ENCODE results near the gene TRDMT1. TPM values are rescaled to one million over a fixed set of nuclear protein-coding genes. Genes with fewer than 3 reads are reported as not detected.

The TRDMT1 gene
- total RNA-seq, 1 experiment from 2014 or later = 4.2 TPM

GRCh38 chr10:17125206-17125893 lies 76.1 kb downstream of the TRDMT1 start:
- POLR2A ChIA-PET (ENCODE audit: unreplicated experiment) = no interaction called here
- no TSS peak for BruUV-seq (replicated peaks)
- H3F3A ChIP-seq (ENCODE audit: insufficient read depth, low read depth) = peaks cover 5% of the 10 kb centered on the region; the same call in 1 of the 2 replicates

GRCh38 chr10:17123961-17124360 lies 77.5 kb downstream of the TRDMT1 start:
- Histone ChIP-seq H3K9me2 (ENCODE audit: insufficient read depth) (no peaks in the 10 kb centered on the region), H3K27me3 (ENCODE audit: insufficient read depth, low read depth) (no peaks in the 10 kb centered on the region), H3K79me2 (ENCODE audit: low read depth) (no peaks in the 10 kb centered on the region), H4K20me1 (ENCODE audit: insufficient read depth) (no peaks in the 10 kb centered on the region), H3K4me3 (no peak overlapping the region), H3K9me3 (ENCODE audit: insufficient read depth, low read depth) (no peaks in the 10 kb centered on the region), H3K27ac (no peak overlapping the region), H3K4me1 (replicated peaks; ENCODE audit: insufficient read depth) (peaks cover 14% of the 10 kb centered on the region), H3K36me3 (ENCODE audit: low read depth) (no peaks in the 10 kb centered on the region), H3F3A (ENCODE audit: insufficient read depth, low read depth) (peaks cover 5% of the 10 kb centered on the region; the same call in 1 of the 2 replicates), H3K4me2 (peak overlapping the region; percentile 51), H2AFZ (no peak overlapping the region)
- BruUV-seq (replicated peaks) = no TSS peak
- ChIA-PET POLR2A (ENCODE audit: unreplicated experiment) (no interaction called here), CTCF (no interaction called here)
- TF ChIP-seq CTCF (conservative IDR thresholded peaks at IDR 0.05) = no peak
- no peak for TF ChIP-seq EZH2 (IDR thresholded peaks at IDR 0.05; ENCODE audit: low read depth)
- DNase-seq = peak; percentile 37 to 53
- intact Hi-C loops (cut with micrococcal nuclease; ENCODE audit: unreplicated experiment) = loop anchor here (5.0 kb wide), 1 partner anchor 108 kb away; no protein-coding TSS in a partner anchor

More at GRCh38 chr10:17125206-17125893, 76.1 kb downstream of the TRDMT1 start:
- Histone ChIP-seq H3K27me3 (ENCODE audit: insufficient read depth, low read depth) (no peaks in the 10 kb centered on the region), H3K27ac (no peak overlapping the region), H3K9me3 (ENCODE audit: insufficient read depth, low read depth) (no peaks in the 10 kb centered on the region), H3K9me2 (ENCODE audit: insufficient read depth) (no peaks in the 10 kb centered on the region), H3K4me1 (replicated peaks; ENCODE audit: insufficient read depth) (peaks cover 14% of the 10 kb centered on the region), H3K4me2 (no peak overlapping the region), H3K4me3 (no peak overlapping the region), H3K36me3 (ENCODE audit: low read depth) (no peaks in the 10 kb centered on the region), H2AFZ (no peak overlapping the region), H3K79me2 (ENCODE audit: low read depth) (no peaks in the 10 kb centered on the region), H4K20me1 (ENCODE audit: insufficient read depth) (no peaks in the 10 kb centered on the region)
- CTCF ChIA-PET = no interaction called here
- no peak for DNase-seq
- intact Hi-C loops (cut with micrococcal nuclease; ENCODE audit: unreplicated experiment) = no loop called here
- TF ChIP-seq CTCF (conservative IDR thresholded peaks at IDR 0.05) = no peak
- TF ChIP-seq EZH2 (IDR thresholded peaks at IDR 0.05; ENCODE audit: low read depth) = no peak

- BruUV-seq (replicated peaks) = no TSS peak
- H3K9me3 ChIP-seq (ENCODE audit: insufficient read depth, low read depth) = no peaks in the 10 kb centered on the region
- DNase-seq = peak in 1 of 2 experiments; percentile 17
- H3K4me1 ChIP-seq (replicated peaks; ENCODE audit: insufficient read depth) = peaks cover 14% of the 10 kb centered on the region
- H3F3A ChIP-seq (ENCODE audit: insufficient read depth, low read depth) = peaks cover 5% of the 10 kb centered on the region; the same call in 1 of the 2 replicates
- ChIA-PET POLR2A (ENCODE audit: unreplicated experiment) (no interaction called here), CTCF (no interaction called here)
- H3K27me3 ChIP-seq (ENCODE audit: insufficient read depth, low read depth) = no peaks in the 10 kb centered on the region
- no peak overlapping the region for H2AFZ ChIP-seq
- peak overlapping the region; percentile 51 for H3K4me2 ChIP-seq
- no peaks in the 10 kb centered on the region for H3K36me3 ChIP-seq (ENCODE audit: low read depth)
- intact Hi-C loops (cut with micrococcal nuclease; ENCODE audit: unreplicated experiment) = loop anchor here (5.0 kb wide), 1 partner anchor 109 kb away; no protein-coding TSS in a partner anchor
- no peaks in the 10 kb centered on the region for H3K79me2 ChIP-seq (ENCODE audit: low read depth)
- no peaks in the 10 kb centered on the region for H3K9me2 ChIP-seq (ENCODE audit: insufficient read depth)
- TF ChIP-seq CTCF (conservative IDR thresholded peaks at IDR 0.05) = no peak
- TF ChIP-seq EZH2 (IDR thresholded peaks at IDR 0.05; ENCODE audit: low read depth) = no peak
- no peak overlapping the region for H3K4me3 ChIP-seq
- no peaks in the 10 kb centered on the region for H4K20me1 ChIP-seq (ENCODE audit: insufficient read depth)
- no peak overlapping the region for H3K27ac ChIP-seq
These were observed 78.5 kb downstream of the TRDMT1 start for GRCh38 chr10:17122726-17123661.
